Measurements from ENCODE around the gene PHIP.
"Not testable (repeated sequence)": the region's sequence is repeated elsewhere in the genome, so short reads cannot be mapped to it uniquely, and the experiment has no call there.

The PHIP gene

GRCh38 chr6:79078075-79078969, at the start of gene PHIP:
TSS of gene PHIP (minus strand) at chr6:79078254. CDS start at chr6:79078068, 186 bp downstream.
- DNase-seq: peak; percentile 93

DNA sequence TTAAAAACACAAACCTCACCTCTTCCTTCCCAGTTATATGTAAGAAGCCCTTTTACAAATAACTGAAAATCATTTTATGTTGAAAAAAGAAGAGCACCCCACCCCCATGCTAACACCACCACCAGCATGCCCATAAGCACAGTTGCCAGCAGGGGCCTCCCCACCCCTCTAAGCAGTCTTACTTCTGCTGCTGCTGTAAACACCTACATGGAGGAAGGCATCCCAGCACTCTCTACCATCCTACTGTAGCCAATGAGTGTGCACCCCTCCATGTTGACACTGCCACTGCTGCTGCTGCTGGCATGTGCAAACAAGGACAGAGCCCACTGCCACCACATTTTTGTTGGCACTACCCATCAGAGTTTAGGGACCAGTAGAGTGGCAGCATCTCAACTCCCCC, 49.6 kb upstream of the PHIP start:
- DNase-seq: no peak

DNA sequence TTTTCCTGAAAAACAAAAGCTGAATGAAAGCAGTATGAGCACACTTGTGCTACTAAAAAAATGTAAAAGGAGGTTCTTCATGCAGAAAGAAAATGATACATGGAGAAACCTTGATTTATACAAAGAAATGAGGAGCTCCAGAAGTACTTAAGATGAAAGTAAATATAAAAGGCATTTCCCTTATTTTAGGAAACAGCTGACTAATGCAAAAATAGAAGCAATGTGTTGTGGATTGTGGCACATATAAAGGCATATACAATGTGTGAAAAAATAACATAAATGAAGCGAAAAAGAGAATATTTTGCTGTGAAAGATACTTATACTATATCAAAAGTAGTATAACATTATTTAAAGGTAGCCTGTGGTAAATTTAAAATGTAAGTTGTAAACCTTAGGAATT, 41.2 kb upstream of the PHIP start:
- no peak for DNase-seq

GRCh38 chr6:79117752-79118151, 39.7 kb upstream of the PHIP start:
- DNase-seq: no peak

DNA sequence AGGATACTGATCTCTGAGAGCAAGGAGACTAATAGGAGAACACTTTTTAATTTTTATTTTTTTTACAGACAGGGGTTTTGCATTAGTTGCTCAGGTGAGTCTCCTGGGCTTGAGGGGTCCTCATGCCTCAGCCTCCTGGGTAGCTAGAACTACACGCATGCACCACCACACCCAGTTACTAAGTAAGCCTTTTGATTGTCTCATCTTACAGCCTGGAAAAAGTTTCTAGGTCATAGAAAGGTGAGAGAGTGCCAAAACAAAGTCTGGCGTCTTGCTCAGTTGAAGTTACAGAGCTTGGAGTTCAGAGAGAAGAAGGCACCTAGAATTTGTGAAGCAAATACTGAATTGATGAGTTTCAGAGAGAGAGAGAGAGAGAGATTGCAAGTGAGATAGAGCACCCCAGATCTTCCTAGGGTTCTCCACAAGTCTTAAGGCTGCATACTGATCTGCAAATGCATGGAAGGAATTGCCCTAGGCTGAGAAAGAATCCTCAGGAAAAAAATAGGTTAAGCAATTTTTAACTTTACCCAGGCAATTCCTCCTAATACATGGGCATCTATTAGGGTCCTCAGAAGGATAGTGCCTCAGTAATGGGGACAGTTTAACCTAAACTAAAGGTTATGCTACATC, 37.6 kb upstream of the PHIP start:
- DNase-seq: no peak

- no peak for DNase-seq
These were observed 33.5 kb upstream of the PHIP start for GRCh38 chr6:79111549-79111948.

DNA sequence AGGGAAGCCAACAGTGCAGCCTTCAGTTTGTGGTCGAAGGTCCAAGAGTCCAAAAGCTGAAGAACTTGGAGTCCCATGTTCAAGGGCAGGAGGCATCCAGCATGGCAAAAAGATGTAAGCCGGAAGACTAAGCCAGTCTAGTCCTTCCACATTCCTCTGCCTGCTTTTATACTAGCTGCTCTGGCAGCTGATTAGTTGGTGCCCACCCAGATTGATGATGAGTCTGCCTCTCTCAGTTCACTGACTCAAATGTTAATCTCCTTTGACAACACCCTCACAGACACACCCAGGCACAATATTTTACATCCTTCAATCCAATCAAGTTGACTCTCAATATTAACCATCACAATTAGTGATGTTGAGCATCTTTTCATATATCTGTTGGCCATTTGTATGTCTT, 23.1 kb upstream of the PHIP start:
- DNase-seq: no peak

GRCh38 chr6:79100304-79100703, 22.2 kb upstream of the PHIP start:
- no peak for DNase-seq

DNA sequence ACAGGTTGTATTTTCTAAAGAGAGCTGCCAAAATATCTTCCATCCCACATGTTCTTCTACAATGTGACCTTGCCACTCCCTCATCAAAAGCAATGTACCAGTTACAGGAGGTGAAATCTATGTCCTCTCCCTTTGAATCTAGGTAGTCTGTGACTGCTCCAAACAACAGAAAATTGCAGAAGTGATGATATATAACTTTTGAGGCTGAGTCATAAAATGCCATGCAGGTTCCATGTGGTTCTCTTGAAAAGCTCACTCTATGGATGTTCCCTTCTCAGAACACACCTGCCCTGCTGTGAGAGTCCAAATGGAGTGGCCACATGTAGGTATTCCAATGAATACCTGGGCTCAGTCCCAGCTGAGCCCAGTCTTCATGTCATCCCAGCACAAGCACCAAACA, 16.9 kb upstream of the PHIP start:
- DNase-seq: no peak

GRCh38 chr6:79091801-79092200, 13.7 kb upstream of the PHIP start:
- DNase-seq: not testable (repeated sequence)

- no peak for DNase-seq
These were observed 11.7 kb upstream of the PHIP start for GRCh38 chr6:79089552-79090404.

GRCh38 chr6:79084693-79085092, 6.6 kb upstream of the PHIP start:
- no peak for DNase-seq

DNA sequence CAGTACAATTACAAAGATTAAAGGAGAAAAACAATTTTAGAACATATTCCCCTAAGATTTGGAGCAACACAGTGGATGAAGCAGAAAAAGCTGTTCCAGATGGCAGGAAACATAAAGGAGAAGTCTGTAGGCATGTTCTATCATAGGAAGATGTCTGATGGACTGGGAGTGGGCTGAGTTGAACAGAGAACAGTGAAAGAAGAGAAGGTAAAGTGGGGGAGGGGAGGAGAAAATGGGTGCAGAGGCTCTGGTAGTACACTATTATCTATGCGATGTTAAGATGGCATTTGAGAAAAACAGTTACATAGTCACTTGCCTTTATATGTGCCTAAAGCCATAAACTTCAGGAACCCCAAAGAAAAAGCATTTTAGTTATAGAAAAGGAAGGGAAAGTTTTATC, 4.2 kb upstream of the PHIP start:
- DNase-seq: no peak

DNA sequence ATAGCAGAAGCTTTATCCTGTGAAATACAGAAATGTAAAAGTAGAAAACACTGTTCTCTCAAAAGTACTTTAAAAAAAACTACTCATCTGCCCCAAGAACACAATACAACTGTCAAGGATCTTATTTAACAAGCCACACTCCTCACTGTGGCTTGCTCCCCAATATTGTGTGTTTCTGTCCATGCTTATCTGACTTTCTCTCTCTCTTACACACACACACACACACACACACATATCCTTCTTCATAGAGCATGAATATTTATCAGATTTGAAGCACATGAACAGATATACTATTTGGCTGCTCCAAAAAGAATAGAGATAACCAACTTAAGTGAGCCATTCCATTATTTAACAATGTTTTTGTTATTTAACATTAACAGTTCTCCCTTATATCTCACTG, 3.6 kb upstream of the PHIP start:
- no peak for DNase-seq

GRCh38 chr6:79079561-79080041, 1.5 kb upstream of the PHIP start:
- no peak for DNase-seq

- DNase-seq: no peak
These were observed 359 bp downstream of the PHIP start for GRCh38 chr6:79077715-79078074.

DNA sequence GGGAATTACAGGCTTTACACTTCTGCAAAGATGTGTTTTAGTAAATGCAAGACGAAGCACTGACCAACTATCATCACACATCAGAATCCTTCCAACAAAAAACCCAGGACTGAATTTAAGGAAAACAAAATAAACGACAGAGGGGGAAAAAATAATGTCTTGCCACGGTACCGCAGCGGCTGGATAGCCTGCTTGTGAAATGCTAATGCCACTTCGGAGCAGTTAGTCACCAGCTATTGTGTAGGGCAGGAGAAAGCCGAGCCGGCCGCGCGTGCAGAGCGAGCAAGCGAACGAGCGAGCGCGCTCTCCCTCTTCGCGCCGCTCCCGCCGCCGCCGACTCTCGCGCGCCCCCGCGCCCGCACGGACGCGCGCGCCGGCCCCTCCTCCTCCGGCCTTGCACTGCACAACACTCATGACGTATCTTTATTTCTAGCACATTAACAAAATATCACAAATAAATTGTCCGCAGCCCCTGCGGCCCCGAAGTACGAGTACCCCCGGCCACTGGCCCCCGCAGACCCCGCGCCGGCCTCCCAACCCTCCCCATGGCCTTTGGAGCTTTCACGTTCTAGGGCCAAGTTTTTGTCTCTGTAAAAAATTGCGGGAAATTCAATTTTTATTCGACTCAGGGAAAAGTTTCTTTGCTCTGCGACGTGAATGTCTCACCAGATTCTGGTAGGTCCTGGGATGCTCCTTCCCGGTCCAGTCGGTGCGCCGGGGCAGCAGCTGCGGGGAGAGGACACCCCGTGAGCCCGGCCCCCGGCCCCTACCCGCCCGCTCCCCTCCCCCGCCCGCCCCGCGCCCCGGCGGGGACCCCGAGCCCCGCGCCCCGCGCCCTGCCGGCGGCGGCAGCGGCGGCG, 1.0 kb downstream of the PHIP start:
- DNase-seq: peak; percentile 77

- DNase-seq: no peak
These were observed 1.9 kb downstream of the PHIP start for GRCh38 chr6:79076160-79076559.

GRCh38 chr6:79073888-79074287, 4.2 kb downstream of the PHIP start:
- no peak for DNase-seq

DNA sequence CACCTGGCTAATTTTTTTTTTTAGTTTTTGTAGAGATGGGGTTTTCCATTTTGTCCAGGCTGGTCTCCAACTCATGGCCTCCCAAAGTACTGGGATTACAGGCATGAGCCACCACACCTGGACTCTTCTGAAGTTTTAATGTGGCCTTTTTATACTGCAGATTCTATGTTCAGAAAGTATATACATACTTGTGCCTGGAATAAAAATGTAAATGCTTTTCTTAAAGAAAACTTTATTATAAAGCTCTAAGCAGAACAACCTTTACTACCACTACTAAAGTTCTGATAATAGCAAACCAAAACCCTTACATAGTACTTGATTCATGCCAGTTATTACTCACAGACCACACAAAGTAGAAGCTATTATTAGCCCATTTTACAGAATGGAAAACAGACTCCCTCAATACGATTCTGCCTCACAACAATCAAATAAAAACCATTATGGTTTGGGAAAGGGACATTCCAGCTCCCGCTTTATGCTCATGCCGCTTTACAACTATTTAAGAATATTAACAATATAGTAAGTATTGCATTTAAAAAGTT, 5.3 kb downstream of the PHIP start:
- DNase-seq: no peak

DNA sequence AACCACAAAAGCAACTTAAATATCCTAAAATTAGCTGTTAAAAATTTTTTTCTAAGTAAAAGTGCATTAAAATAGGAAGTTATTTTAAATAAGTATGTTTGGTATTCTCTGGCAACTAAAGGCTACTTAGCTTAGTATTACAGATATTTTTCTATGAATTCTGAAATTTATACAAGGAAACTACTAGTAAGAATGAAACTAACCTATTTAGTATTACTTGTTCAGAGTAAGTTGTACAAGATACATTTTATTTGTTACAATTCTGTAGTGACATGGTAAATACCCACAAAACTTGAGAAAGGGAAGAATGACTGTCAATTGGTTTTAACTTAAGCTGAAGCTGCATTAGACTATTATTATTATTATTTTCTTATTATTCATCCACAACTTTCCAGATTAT, 6.5 kb downstream of the PHIP start:
- no peak for DNase-seq

DNA sequence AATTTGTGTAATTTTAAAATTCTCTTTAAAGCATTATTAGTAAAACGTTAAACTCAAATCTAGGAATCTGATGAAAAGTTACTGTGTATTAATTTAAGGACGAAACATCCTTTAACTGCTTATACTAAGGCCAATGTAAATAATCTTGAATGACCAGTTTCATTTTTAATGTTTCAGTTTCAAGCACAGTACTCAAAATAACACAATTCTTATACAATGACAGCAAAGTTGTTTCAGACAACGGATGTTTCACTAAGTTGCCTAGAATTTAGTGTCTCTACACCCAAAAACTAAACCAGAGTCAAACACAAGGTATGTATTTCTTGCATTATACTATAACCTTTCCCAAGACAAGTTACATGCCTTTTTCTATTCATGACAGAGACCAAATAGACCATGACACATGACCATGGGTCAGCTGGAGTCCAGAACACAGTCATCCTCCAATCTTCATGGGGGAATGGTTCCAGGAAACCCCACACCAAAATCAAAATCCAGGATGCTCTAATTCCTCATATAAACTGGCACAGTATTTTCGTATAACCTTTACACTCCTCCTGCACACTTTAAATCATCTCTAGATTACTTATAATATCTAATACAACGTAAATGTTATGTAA, 7.7 kb downstream of the PHIP start:
- DNase-seq: no peak
